ENCODE measurements around the gene NEUROG1.

DNA sequence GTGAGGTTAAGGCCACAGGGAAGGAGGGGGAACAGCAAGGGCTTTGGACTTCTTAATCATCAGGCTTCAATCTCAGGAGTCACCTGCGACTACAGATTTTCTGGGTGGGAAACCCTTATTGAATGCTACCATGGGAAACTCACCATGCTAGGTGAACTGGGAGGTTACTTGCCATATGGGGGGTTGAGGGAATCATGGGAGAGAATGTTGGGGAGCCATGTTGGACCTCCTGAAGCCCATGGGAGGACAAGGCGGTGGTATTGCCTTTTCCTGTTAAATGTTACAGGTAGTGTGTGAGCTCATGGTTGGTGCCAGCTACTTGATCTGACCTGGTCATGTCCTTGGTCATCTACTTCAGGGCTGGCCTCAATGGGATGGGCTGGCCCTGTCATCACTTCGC is 31.4 kb downstream of the NEUROG1 start:
- TF ChIP-seq POLR2A (IDR thresholded peaks at IDR 0.05): no peak
- no peak for TF ChIP-seq CTCF (IDR thresholded peaks at IDR 0.05)
- TF ChIP-seq POLR2AphosphoS5 (IDR thresholded peaks at IDR 0.05): no peak
- no peak for TF ChIP-seq EP300 (IDR thresholded peaks at IDR 0.05; ENCODE audit: low read depth)

Measured in transverse colon (tissue), 4 donors.